Tibial artery (tissue), 4 donors: ENCODE measurements around the gene TBC1D10B.

Experiments used
- DNase-seq, 2 donors: peaks; one replicate each; pipeline ENCODE4 v3.0.0-alpha.2; 2019
- H3K27ac ChIP-seq, 2 donors: fragments of 200-600 bp; sonication (generic) in 1 of 2; 1 replicate in 1 of 2; 2 replicates in 1 of 2; pipeline ENCODE4 v1.5.1; 2018 to 2019; ENCODE audit warnings: mild to moderate bottlenecking in 1 of 2
- H3K27me3 ChIP-seq, 2 donors: fragments of 200-600 bp; sonication (generic) in 1 of 2; one replicate each; pipeline versions ENCODE4 v1.5.1 to v1.6.0; 2016 to 2019
- H3K36me3 ChIP-seq, 3 donors: fragments of 200-600 bp; sonication (generic) in 2 of 3; one replicate each; pipeline ENCODE4 v1.5.1; 2016 to 2019; ENCODE audit warnings: mild to moderate bottlenecking in 2 of 3
- H3K4me1 ChIP-seq, 4 donors: fragments of 200-600 bp; sonication (generic) in 2 of 4; 1 replicate in 3 of 4; 2 replicates in 1 of 4; pipeline ENCODE4 v1.5.1; 2016 to 2019
- H3K4me3 ChIP-seq, 2 donors: fragments of 200-600 bp; sonication (generic) in 1 of 2; 1 replicate in 1 of 2; 2 replicates in 1 of 2; pipeline ENCODE4 v1.5.1; 2018 to 2019; ENCODE audit warnings: mild to moderate bottlenecking in 2 of 2
- H3K9me3 ChIP-seq, 3 donors: fragments of 200-600 bp; sonication (generic) in 1 of 3; one replicate each; pipeline ENCODE4 v1.5.1; 2016 to 2019
- intact Hi-C: fragments of 100-400 bp; cut with DNase I; formaldehyde crosslinking; loops from one replicate; pipeline ENCODE4 v1.15.0; 2023; ENCODE audit warnings: low total_unique reads
- TF ChIP-seq, protein P1 (sequence below), 2 experiments: fragments of 200-600 bp in 1 of 2; fragments of 450-650 bp in 1 of 2; IDR thresholded peaks; one replicate each; pipeline ENCODE4 v1.5.1; 2017 to 2019; ENCODE audit warnings: antibody characterized with exemption in 2 of 2, mild to moderate bottlenecking in 1 of 2, moderate library complexity in 1 of 2

TBC1D10B gene

GRCh38 chr16:30372038-30372712 is 1.9 kb upstream of the TBC1D10B start:
- Histone ChIP-seq H3K4me3 (no peak overlapping the region), H3K27ac (peak overlapping the region in 1 of 2 donors; percentile 88), H3K27me3 (peaks cover 0 to 3% of the 10 kb centered on the region in 2 donors), H3K36me3 (no peaks in the 10 kb centered on the region), H3K9me3 (no peaks in the 10 kb centered on the region), H3K4me1 (peaks cover 0 to 33% (median 24%) of the 10 kb centered on the region in 4 donors)
- TF ChIP-seq, protein P1, sequence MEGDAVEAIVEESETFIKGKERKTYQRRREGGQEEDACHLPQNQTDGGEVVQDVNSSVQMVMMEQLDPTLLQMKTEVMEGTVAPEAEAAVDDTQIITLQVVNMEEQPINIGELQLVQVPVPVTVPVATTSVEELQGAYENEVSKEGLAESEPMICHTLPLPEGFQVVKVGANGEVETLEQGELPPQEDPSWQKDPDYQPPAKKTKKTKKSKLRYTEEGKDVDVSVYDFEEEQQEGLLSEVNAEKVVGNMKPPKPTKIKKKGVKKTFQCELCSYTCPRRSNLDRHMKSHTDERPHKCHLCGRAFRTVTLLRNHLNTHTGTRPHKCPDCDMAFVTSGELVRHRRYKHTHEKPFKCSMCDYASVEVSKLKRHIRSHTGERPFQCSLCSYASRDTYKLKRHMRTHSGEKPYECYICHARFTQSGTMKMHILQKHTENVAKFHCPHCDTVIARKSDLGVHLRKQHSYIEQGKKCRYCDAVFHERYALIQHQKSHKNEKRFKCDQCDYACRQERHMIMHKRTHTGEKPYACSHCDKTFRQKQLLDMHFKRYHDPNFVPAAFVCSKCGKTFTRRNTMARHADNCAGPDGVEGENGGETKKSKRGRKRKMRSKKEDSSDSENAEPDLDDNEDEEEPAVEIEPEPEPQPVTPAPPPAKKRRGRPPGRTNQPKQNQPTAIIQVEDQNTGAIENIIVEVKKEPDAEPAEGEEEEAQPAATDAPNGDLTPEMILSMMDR (IDR thresholded peaks at IDR 0.05): no peak
- DNase-seq: peak in 1 of 2 donors; percentile 61
- intact Hi-C loops: no loop called here

DNA sequence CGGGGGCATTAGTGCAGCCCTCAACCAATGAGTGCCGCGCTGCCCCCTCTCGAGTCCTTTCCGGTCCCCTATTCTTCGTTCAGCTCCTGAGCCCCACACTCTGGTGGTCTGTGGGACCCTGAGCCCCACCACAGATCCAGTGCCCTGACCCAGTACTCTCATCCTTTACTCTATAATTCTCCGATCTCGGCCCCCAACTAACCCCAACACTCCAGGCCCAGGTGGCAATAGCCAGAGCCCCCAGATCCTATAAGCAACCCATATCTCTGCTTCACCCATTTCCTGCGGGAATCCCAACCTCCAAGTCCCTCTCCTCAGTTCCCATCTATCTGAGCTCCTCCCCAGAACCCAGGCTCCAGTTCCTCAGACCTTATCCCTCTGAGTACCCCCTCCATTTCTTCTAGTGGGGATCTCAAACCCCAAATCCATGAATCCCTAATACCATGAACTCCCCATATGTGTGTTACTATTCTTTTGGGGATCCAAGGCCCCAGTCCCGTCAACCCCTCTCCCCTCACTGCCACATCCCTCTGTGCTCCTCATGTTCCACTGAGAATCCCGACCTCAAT is 1.0 kb upstream of the TBC1D10B start:
- H3K4me1 ChIP-seq: peaks cover 0 to 33% (median 25%) of the 10 kb centered on the region in 4 donors
- H3K27ac ChIP-seq: peak overlapping the region; percentile 88 to 89
- H3K36me3 ChIP-seq: no peaks in the 10 kb centered on the region
- peak overlapping the region; percentile 45 to 55 for H3K4me3 ChIP-seq
- peaks cover 0 to 3% of the 10 kb centered on the region in 2 donors for H3K27me3 ChIP-seq
- no peaks in the 10 kb centered on the region for H3K9me3 ChIP-seq
- TF ChIP-seq, protein P1 (IDR thresholded peaks at IDR 0.05): no peak
- no peak for DNase-seq
- intact Hi-C loops: no loop called here

DNA sequence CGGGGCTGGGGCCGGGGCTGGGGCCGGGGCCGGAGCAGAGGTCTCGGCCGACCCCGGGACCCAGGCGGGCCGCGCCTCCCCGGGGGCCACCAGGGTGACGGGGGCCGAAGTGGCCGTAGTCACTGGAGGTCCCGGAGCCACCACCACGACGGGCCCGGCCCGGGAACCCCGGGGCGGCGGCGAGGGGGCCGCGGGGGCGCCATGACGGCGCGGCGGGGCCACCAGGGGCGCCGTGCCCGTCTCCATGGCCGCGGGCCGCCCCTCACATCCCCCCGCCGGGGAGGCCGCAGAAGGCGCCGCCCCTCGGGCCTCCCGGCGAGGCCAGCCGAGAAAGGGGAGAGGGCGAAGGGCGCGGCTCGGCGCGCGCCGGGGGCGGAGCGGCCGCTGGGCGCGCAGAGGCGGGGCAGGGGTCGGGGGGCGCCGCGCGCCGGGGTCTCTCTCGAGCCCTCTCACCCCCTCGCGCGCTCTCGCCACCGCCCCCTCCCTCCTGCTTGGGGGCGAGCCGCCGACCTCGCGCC is 297 bp downstream of the TBC1D10B start:
- intact Hi-C loops: no loop called here
- Histone ChIP-seq H3K4me3 (peak overlapping the region; percentile 76 to 88), H3K36me3 (peaks cover 0 to 12% (median 9%) of the 10 kb centered on the region in 3 donors)

GRCh38 chr16:30369091-30369937 is 980 bp downstream of the TBC1D10B start:
- intact Hi-C loops: no loop called here
- H3K27ac ChIP-seq: peak overlapping the region; percentile 75 to 78
- peak in 1 of 2 donors; percentile 76 for DNase-seq
- H3K9me3 ChIP-seq: no peaks in the 10 kb centered on the region
- peak overlapping the region; percentile 76 to 88 for H3K4me3 ChIP-seq
- peaks cover 0 to 3% of the 10 kb centered on the region in 2 donors for H3K27me3 ChIP-seq
- H3K36me3 ChIP-seq: peaks cover 1 to 19% (median 16%) of the 10 kb centered on the region in 3 donors
- TF ChIP-seq, protein P1 (IDR thresholded peaks at IDR 0.05): no peak
- H3K4me1 ChIP-seq: peaks cover 0 to 49% (median 31%) of the 10 kb centered on the region in 4 donors

More for the DNA sequence above, 297 bp downstream of the TBC1D10B start:
- H3K4me1 ChIP-seq: peaks cover 0 to 47% (median 31%) of the 10 kb centered on the region in 4 donors
- H3K27ac ChIP-seq: peak overlapping the region; percentile 75 to 78
- DNase-seq: no peak
- H3K27me3 ChIP-seq: peaks cover 0 to 3% of the 10 kb centered on the region in 2 donors
- no peaks in the 10 kb centered on the region for H3K9me3 ChIP-seq
- TF ChIP-seq, protein P1 (IDR thresholded peaks at IDR 0.05): peak in 1 of 2 experiments; percentile 21

DNA sequence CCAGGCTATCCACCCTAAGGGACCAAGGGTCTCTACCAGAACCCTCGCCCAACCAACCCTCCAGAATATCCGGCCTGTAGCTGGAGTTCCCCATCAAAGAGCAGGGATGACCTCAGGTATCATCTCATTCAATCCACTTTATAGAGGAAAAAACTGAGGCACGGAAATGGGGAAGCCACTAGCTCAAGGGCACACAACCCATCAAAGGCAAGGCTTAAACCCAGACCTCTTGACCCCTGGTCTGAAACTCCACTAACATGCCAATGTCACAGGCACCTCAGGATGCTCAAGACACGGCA is 1.6 kb downstream of the TBC1D10B start:
- intact Hi-C loops: no loop called here
- H3K27me3 ChIP-seq: peaks cover 0 to 3% of the 10 kb centered on the region in 2 donors
- H3K4me1 ChIP-seq: peaks cover 0 to 49% (median 31%) of the 10 kb centered on the region in 4 donors
- DNase-seq: no peak
- peaks cover 7 to 24% (median 22%) of the 10 kb centered on the region in 3 donors for H3K36me3 ChIP-seq
- H3K27ac ChIP-seq: peak overlapping the region; percentile 75 to 78
- H3K9me3 ChIP-seq: no peaks in the 10 kb centered on the region
- TF ChIP-seq, protein P1 (IDR thresholded peaks at IDR 0.05): no peak
- H3K4me3 ChIP-seq: peak overlapping the region; percentile 76 to 88
